DMS53 treated with DMSO at 0.1 percent for 48 hours (cell line): ENCODE results near the gene MED29.
"Not testable (repeated sequence)": the region's sequence is repeated elsewhere in the genome, so short reads cannot be mapped to it uniquely, and the experiment has no call there.

Experiments used
- DNase-seq: peaks from one replicate; lab custom pipeline; 2025; ENCODE audit not compliant: unreplicated experiment; lab: John Stamatoyannopoulos, UW

Gene MED29

GRCh38 chr19:39370735-39371134 is 20.4 kb upstream of the MED29 start:
- DNase-seq: no peak

GRCh38 chr19:39372047-39372802 is 19.0 kb upstream of the MED29 start:
- no peak for DNase-seq

GRCh38 chr19:39372941-39373340 is 18.2 kb upstream of the MED29 start:
- DNase-seq: no peak

- no peak for DNase-seq
These were observed 15.2 kb upstream of the MED29 start for GRCh38 chr19:39375929-39376328.

- no peak for DNase-seq
These were observed 13.5 kb upstream of the MED29 start for GRCh38 chr19:39377373-39378362.

- not testable (repeated sequence) for DNase-seq
These were observed 11.8 kb upstream of the MED29 start for GRCh38 chr19:39379366-39379765.

- no peak for DNase-seq
These were observed 11.2 kb upstream of the MED29 start for GRCh38 chr19:39379865-39380396.

GRCh38 chr19:39380521-39381502 is 10.4 kb upstream of the MED29 start:
- no peak for DNase-seq

GRCh38 chr19:39381910-39382611 is 9.1 kb upstream of the MED29 start:
- DNase-seq: no peak

- DNase-seq: no peak
These were observed 8.0 kb upstream of the MED29 start for GRCh38 chr19:39382991-39383828.

- no peak for DNase-seq
These were observed 6.2 kb upstream of the MED29 start for GRCh38 chr19:39384839-39385568.

GRCh38 chr19:39385629-39386411 is 5.4 kb upstream of the MED29 start:
- DNase-seq: no peak

- DNase-seq: no peak
These were observed 4.6 kb upstream of the MED29 start for GRCh38 chr19:39386557-39386956.

GRCh38 chr19:39388657-39389056 is 2.5 kb upstream of the MED29 start:
- no peak for DNase-seq

- DNase-seq: no peak
These were observed 1.4 kb upstream of the MED29 start for GRCh38 chr19:39389631-39390414.

- no peak for DNase-seq
These were observed 777 bp upstream of the MED29 start for GRCh38 chr19:39390451-39390750.
